PC-9 (cell line): ENCODE data around the gene IGIP. TPM values are rescaled to one million over a fixed set of nuclear protein-coding genes. Genes with fewer than 3 reads are reported as not detected.

Experiments
- BruUV-seq: library from RNA; stranded (reverse); fragments of 400-500 nt; replicated peaks from 2 replicates; lab custom pipeline; 2021; lab: Mats Ljungman, UMichigan
- CTCF ChIA-PET: fragments of 300-600 bp; sonication (Branson Sonifier 250); formaldehyde crosslinking; loops from one replicate; lab custom pipeline; 2022; ENCODE audit warnings: antibody characterized with exemption; lab: Charles Lee
- POLR2A ChIA-PET: fragments of 300-600 bp; sonication (Branson Sonifier 250); formaldehyde crosslinking; loops from one replicate; lab custom pipeline; 2022; ENCODE audit warnings: antibody characterized with exemption; ENCODE audit not compliant: unreplicated experiment; lab: Charles Lee
- DNase-seq, 2 experiments: peaks; one replicate each; pipeline versions ENCODE4 v3.0.0 to v3.0.0-alpha.2; 2015 to 2022; ENCODE audit warnings: mixed read lengths in 1 of 2
- H2AFZ ChIP-seq: fragments of 200-600 bp; sonication (generic); 2 replicates; pipeline ENCODE4 v1.8.1; 2017; ENCODE audit warnings: antibody characterized with exemption
- H3F3A ChIP-seq: fragments of 200-600 bp; sonication (generic); 2 replicates; pipeline ENCODE4 v1.8.1; 2017; ENCODE audit warnings: antibody characterized with exemption, mild to moderate bottlenecking, low read depth; ENCODE audit not compliant: insufficient read depth
- H3K27ac ChIP-seq: fragments of 200-600 bp; sonication (generic); 2 replicates; pipeline ENCODE4 v1.6.1; 2016; ENCODE audit warnings: mixed run types
- H3K27me3 ChIP-seq: fragments of 200-600 bp; sonication (generic); 2 replicates; pipeline ENCODE4 v1.6.1; 2016; ENCODE audit warnings: low read depth, mixed run types; ENCODE audit not compliant: insufficient read depth
- H3K36me3 ChIP-seq: fragments of 200-600 bp; sonication (generic); 2 replicates; pipeline ENCODE4 v1.6.1; 2016; ENCODE audit warnings: low read depth, mixed run types
- H3K4me1 ChIP-seq: fragments of 200-600 bp; sonication (generic); replicated peaks from 2 replicates; pipeline ENCODE4 v1.6.1; 2016; ENCODE audit warnings: mixed run types; ENCODE audit not compliant: insufficient read depth
- H3K4me2 ChIP-seq: fragments of 200-600 bp; sonication (generic); 2 replicates; pipeline ENCODE4 v1.6.1; 2017; ENCODE audit warnings: mixed run types
- H3K4me3 ChIP-seq: fragments of 200-600 bp; sonication (generic); 2 replicates; pipeline ENCODE4 v1.6.1; 2016; ENCODE audit warnings: mixed run types
- H3K79me2 ChIP-seq: fragments of 200-600 bp; sonication (generic); 2 replicates; pipeline ENCODE4 v1.6.1; 2017; ENCODE audit warnings: low read depth, mixed run types
- H3K9me2 ChIP-seq: fragments of 200-600 bp; sonication (generic); 2 replicates; pipeline ENCODE4 v1.8.1; 2017; ENCODE audit warnings: mild to moderate bottlenecking; ENCODE audit not compliant: insufficient read depth
- H3K9me3 ChIP-seq: fragments of 200-600 bp; sonication (generic); 2 replicates; pipeline ENCODE4 v1.8.1; 2016; ENCODE audit warnings: low read depth; ENCODE audit not compliant: insufficient read depth
- H4K20me1 ChIP-seq: fragments of 200-600 bp; sonication (generic); 2 replicates; pipeline ENCODE4 v1.8.1; 2017; ENCODE audit not compliant: insufficient read depth
- EZH2 ChIP-seq: fragments of 200-600 bp; sonication (generic); IDR thresholded peaks from 2 replicates; pipeline ENCODE4 v1.8.0; 2017; ENCODE audit warnings: antibody characterized with exemption, low read depth
- intact Hi-C: fragments of 100-400 bp; cut with micrococcal nuclease; formaldehyde crosslinking; loops from one replicate; pipeline ENCODE4 v1.10.0; 2022; ENCODE audit not compliant: unreplicated experiment
- total RNA-seq: library from RNA; stranded (reverse); gene quantifications from 2 replicates; pipeline ENCODE4 v1.2.3, GENCODE V29; 2021
- TF ChIP-seq, protein P1 (sequence below): fragments of 200-600 bp; sonication (generic); conservative IDR thresholded peaks from 2 replicates; pipeline ENCODE4 v1.6.1; 2017; ENCODE audit warnings: mixed run types, antibody characterized with exemption, mild to moderate bottlenecking, moderate library complexity

Gene IGIP
- total RNA-seq, 1 experiment from 2014 or later = 6.2 TPM

DNA sequence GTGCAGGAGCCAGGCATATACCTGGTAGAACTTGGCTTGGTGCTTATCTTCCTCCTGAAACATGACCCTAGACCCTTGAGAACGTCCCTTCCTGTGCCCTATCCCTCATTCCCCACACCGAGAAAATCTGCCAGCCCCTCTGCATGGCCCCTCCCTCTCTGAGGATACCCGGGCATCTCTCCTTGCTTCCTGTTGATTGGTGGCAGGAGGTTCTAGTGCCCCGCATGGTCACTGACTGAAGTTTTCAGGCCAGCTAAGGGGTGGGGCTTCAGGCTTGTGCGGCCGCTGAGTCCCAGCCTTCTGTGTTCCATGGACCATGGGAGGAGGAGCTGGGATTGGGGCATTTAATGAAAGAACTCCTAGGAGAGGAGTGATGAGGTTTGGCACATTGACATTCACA, 22.8 kb downstream of the IGIP start:
- H3K4me2 ChIP-seq = no peak overlapping the region
- H3K9me2 ChIP-seq = no peaks in the 10 kb centered on the region
- H3F3A ChIP-seq = no peaks in the 10 kb centered on the region
- no peak for TF ChIP-seq EZH2
- TF ChIP-seq, protein P1, sequence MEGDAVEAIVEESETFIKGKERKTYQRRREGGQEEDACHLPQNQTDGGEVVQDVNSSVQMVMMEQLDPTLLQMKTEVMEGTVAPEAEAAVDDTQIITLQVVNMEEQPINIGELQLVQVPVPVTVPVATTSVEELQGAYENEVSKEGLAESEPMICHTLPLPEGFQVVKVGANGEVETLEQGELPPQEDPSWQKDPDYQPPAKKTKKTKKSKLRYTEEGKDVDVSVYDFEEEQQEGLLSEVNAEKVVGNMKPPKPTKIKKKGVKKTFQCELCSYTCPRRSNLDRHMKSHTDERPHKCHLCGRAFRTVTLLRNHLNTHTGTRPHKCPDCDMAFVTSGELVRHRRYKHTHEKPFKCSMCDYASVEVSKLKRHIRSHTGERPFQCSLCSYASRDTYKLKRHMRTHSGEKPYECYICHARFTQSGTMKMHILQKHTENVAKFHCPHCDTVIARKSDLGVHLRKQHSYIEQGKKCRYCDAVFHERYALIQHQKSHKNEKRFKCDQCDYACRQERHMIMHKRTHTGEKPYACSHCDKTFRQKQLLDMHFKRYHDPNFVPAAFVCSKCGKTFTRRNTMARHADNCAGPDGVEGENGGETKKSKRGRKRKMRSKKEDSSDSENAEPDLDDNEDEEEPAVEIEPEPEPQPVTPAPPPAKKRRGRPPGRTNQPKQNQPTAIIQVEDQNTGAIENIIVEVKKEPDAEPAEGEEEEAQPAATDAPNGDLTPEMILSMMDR = no peak
- CTCF ChIA-PET = no interaction called here
- H4K20me1 ChIP-seq = no peaks in the 10 kb centered on the region; the same call in 1 of the 2 replicates
- no peaks in the 10 kb centered on the region for H3K36me3 ChIP-seq
- no peaks in the 10 kb centered on the region for H3K4me1 ChIP-seq
- H3K79me2 ChIP-seq = no peaks in the 10 kb centered on the region
- H3K27ac ChIP-seq = no peak overlapping the region
- H3K27me3 ChIP-seq = no peaks in the 10 kb centered on the region
- intact Hi-C loops = no loop called here
- H3K9me3 ChIP-seq = no peaks in the 10 kb centered on the region
- no peak overlapping the region for H2AFZ ChIP-seq
- no peak for DNase-seq
- POLR2A ChIA-PET = no interaction called here
- no TSS peak for BruUV-seq
- H3K4me3 ChIP-seq = no peak overlapping the region

DNA sequence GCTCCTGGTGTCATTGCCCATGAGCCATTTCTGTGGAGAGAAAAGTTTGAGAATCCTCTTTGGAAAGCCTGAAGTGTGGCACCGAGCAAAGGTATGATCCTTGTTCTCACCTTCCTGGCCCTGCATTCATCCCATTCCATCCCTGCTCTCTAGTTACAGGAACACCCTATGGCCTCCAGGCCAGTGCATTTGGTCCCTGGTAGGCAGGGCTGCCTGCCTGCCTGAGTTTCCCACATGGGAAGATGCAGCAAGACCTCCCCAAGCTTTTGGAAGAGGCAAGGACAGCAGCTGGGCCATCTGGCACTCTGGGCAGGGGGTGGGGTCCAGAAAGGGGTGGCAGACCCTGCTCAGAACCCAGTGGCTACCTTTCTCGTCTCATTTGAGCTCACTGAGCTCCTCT, 24.5 kb downstream of the IGIP start:
- H3K4me2 ChIP-seq = no peak overlapping the region
- H3F3A ChIP-seq = no peaks in the 10 kb centered on the region
- H3K4me3 ChIP-seq = no peak overlapping the region
- no peaks in the 10 kb centered on the region for H3K9me2 ChIP-seq
- ChIA-PET CTCF (no interaction called here), POLR2A (no interaction called here)
- H3K79me2 ChIP-seq = no peaks in the 10 kb centered on the region
- H2AFZ ChIP-seq = no peak overlapping the region
- no peaks in the 10 kb centered on the region for H3K9me3 ChIP-seq
- no TSS peak for BruUV-seq
- H3K27me3 ChIP-seq = no peaks in the 10 kb centered on the region
- no peaks in the 10 kb centered on the region for H3K4me1 ChIP-seq
- H3K36me3 ChIP-seq = no peaks in the 10 kb centered on the region
- intact Hi-C loops = no loop called here
- H3K27ac ChIP-seq = no peak overlapping the region
- H4K20me1 ChIP-seq = no peaks in the 10 kb centered on the region; the same call in 1 of the 2 replicates
- TF ChIP-seq EZH2 = no peak
- TF ChIP-seq, protein P1 = no peak
- DNase-seq = no peak

DNA sequence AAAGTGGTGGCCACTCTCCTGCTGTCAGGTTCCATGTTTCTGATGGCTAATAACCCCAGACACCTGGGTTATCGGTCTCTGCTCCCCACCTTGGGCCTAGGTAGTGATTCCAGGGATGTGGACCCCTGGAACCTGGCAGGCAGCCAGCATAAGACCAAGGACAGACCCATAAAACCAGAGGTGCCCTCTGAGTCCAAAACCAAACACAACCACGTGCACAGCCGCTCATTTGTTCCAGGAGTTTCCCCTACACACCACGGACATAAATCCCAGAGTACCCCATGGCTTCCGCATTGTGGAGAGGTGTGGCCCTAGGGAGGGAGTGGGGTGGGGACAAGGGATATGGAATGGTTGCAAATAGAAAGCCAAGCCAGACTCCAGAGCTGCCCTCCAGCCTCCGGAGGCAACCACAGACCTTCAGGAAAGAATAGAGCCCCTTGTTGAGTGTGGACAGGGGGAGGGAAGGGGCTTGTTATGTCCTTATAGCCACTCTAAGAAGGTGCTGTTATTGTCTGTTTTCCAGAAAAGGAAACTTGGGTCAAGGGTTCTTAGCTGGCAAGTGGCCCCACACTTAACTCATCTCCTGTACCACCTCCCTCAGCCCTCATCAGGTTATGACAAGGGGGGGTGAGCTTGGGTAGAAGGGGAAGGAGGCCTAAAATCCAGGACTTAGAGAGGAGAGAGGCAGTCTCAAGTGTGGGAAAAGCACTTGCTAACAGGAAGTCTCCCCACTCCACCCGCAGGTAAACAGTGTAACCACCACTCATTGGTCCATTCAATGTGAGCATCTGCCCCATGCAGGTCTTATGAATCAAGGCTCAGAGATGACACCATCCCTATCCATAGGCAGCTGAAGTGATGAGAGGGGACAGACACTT, 25.6 kb downstream of the IGIP start:
- DNase-seq = no peak
- no TSS peak for BruUV-seq
- Histone ChIP-seq H3K4me1 (no peaks in the 10 kb centered on the region), H3K4me3 (no peak overlapping the region), H3F3A (no peaks in the 10 kb centered on the region), H2AFZ (no peak overlapping the region), H3K9me3 (no peaks in the 10 kb centered on the region), H3K79me2 (no peaks in the 10 kb centered on the region), H4K20me1 (no peaks in the 10 kb centered on the region; the same call in 1 of the 2 replicates), H3K27me3 (no peaks in the 10 kb centered on the region), H3K9me2 (no peaks in the 10 kb centered on the region), H3K36me3 (no peaks in the 10 kb centered on the region), H3K4me2 (no peak overlapping the region), H3K27ac (no peak overlapping the region)
- ChIA-PET CTCF (interaction anchor here (0.5 kb wide), 1 partner anchor 589 kb away, joined by 4 read pairs; no protein-coding TSS in a partner anchor), POLR2A (no interaction called here)
- TF ChIP-seq EZH2 = no peak
- TF ChIP-seq, protein P1 = no peak
- intact Hi-C loops = no loop called here
